GM19463 (cell line): Measurements from ENCODE around the gene PHACTR3.

ENCODE experiments used
- ATAC-seq: cut with Tn5 transposase; IDR thresholded peaks from one replicate; pipeline ENCODE4 v1.9.1; 2021; ENCODE audit warnings: mild to moderate bottlenecking, moderate library complexity; ENCODE audit not compliant: unreplicated experiment

The PHACTR3 gene

DNA sequence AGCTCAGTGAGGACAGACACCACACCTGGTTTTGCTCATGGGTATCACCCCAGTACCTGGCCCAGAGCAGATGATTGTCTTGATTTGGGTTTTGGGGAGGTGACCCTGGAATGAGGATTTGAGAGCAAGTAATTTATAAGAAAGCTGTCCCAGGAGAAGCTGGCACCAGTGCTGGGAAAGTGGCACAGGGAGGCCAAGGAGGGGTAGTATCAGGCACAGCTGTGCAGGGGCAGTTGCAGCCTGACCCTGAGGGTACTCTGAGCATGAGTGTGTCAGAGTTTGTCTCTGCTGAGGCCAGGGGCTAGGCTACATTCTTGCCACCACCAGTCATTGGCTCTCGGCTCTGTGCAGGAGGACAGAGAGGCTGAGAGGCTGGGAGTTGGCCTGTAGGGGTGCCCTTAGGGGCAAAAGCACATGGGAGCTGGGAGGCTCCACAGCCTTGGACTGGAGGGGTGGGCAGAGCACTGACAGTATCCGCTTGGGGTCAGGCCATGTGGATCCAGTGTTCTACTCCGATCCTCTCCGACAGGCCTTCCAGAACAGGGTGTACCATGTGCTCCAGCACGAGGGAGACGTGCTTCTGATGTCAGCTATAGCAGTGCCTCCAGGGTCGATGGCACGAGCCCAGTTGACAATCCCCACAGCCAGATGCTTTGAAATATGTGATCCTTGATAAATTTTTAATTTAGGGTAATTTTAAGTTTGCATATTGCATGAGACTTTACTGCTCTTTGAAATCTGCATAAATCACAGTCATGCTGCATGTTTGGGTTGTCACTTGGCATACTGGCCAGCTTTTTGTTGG is 121.3 kb downstream of the PHACTR3 start:
- no peak for ATAC-seq

- ATAC-seq: no peak
These were observed 121.9 kb downstream of the PHACTR3 start for GRCh38 chr20:59726281-59726595.

GRCh38 chr20:59728722-59729430 is 124.5 kb downstream of the PHACTR3 start:
- ATAC-seq: no peak

DNA sequence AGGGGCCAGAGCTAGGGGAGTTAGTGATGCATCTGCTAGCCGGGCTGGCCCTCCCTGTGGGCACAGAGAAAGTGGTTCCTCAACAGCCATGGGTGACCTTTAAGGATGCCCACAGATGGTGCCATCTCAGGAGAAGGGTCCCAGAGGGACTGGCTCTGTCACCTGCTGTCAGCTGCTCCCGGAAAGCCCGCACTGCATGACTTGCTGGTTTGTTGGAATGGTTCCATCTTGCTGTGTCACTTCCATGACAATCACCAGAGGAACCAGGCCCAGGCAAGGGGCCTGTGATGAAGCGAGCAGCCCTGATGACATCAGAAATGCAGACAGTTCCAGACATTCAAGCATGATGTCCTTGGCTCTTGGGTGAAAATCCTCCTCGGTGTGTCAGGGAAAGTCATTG is 125.2 kb downstream of the PHACTR3 start:
- no peak for ATAC-seq

DNA sequence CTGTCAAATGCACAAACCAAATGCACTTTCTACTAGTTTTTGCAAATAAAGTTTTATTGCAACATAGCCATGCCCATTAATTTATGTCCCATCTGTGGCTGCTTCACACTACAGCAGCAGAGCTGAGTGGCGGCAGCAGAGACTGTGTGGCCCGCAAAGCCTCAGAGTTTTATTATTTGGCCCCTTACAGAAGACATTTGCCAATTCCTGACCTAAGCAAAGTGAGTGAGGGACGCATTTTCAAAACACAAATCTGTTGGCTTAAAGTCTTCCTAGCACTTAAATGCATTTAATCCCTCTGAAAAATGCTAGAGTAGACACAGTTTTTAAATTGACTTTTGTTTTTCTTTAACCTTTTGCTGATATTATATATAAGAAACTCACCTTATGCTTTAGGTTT is 126.4 kb downstream of the PHACTR3 start:
- ATAC-seq: no peak

GRCh38 chr20:59731376-59731775 is 127.0 kb downstream of the PHACTR3 start:
- ATAC-seq: no peak

DNA sequence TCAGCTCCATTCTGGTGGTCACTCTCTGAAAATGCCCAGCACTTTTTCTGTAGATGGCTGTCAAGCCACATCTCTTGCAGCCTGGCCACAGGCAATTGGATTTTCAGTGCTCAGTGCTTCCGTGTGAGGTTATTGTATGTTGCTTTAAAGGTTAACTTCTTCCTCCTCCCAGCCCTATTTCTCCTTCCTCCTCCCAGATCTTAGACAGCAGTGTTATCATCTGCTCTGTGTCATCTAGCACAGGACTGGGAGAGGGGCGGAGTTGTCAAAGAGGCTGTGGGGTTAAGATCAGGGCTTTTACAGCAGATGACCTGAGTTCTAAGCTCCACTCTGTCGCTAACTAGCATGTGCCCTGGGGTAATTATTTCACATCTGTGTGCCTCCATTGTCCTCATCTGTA is 129.0 kb downstream of the PHACTR3 start:
- no peak for ATAC-seq

GRCh38 chr20:59735486-59735885 is 131.1 kb downstream of the PHACTR3 start:
- ATAC-seq: no peak

GRCh38 chr20:59735917-59736316 is 131.6 kb downstream of the PHACTR3 start:
- no peak for ATAC-seq

DNA sequence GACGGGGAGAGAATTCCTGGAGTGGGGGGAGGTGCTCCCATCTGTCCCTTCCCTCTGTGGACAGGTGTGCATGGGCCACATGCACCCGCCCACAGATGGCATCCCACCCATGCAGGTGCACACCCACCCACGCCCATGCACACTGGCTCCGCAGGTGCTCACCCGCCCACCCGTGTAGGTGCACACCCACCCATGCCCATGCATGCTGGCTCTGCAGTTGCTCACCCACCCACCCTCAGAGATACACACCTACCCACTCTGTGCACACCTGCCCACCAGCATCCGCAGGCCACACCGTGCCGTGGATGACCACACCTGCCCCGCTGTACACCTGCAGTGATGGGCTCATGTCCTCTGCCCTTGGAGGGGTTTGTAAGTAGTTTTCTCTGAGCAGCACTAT is 132.0 kb downstream of the PHACTR3 start:
- ATAC-seq: no peak

DNA sequence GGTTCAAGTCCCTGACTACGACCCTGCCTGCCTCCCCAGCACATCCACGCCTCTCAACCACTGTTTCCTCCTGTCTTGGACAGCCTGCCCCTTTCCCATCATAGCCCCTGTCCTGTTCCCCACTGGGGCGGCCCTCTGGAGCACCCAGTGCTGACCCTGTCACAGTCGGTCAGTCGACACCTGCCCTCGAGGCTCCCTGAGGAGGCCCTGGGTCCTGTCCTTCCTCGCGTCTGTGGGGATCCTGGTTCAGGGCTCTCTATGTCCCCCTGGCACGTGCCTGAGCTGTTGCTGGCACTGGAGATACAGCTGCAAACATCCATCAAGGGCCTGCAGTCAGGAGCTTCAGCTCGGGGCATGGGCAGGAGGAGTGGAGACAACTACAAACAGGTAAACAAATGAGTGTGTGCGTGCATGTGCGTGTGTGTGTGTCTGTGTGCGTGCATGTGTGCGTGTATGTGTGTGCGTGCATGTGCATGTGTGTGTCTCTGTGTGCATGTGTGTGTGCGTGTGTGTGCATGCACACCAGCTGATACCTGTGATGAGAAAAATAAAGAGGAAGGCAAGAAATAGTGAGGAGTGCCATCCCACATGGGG is 132.8 kb downstream of the PHACTR3 start:
- no peak for ATAC-seq

DNA sequence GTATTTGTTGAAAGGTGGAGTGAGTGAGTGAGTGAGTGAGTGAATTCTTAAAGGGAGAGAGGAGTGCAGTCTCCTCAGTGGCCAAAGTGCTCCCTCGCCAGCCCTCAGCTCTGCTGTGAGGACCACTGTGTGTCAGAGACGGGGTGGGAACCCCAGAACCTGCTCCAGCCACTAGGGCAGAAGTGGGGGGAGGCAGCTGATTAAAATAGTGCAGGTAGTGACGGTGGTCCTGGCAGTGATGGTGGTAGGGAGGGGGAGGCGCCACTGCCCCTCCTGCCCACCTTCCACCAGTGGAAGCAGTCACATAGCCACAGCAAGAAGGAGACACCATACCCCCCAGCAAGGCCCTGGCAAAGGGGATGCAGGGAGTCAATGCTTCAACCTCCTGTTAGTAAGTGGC is 133.5 kb downstream of the PHACTR3 start:
- ATAC-seq: no peak

- no peak for ATAC-seq
These were observed 134.5 kb downstream of the PHACTR3 start for GRCh38 chr20:59738851-59739250.

- ATAC-seq: no peak
These were observed 136.3 kb downstream of the PHACTR3 start for GRCh38 chr20:59740621-59741020.

- ATAC-seq: no peak
These were observed 136.7 kb downstream of the PHACTR3 start for GRCh38 chr20:59741073-59741472.

DNA sequence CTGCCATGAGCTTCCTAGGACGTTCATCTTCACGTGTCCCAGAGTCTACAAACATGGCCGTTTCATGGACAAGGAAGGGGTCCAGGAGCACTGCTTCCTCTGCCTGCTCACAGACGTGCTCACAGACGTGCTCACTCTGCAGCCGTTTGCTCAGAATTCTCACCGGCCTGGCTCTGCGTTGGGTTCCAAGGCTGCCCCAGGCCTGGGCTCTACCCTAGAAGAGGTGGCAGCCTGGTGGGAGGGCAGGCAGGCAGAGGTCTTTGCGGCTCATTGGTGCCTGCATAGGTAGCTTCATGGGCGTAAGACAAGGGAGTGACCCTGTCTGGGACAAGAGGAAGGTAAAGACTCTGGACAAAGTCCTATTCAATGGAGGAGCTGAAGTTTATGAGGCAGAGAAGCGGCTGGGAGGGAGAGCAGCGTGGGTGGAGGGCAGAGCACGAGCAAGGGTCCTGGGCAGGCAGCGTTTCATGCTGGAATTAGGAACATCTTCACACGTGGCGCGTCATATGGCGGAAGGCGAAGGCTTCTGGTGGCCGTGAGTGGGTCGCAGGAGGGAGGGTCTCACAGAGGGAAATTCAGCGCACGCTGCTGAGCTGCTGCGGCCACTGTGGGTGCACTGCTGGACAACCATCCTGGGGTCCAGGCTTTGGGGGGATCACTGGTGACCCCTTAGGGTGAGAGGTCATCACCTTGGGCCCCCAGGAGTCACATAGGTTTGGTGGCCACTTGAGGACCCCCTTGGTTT is 138.2 kb downstream of the PHACTR3 start:
- no peak for ATAC-seq

GRCh38 chr20:59743308-59743707 is 139.0 kb downstream of the PHACTR3 start:
- ATAC-seq: no peak

GRCh38 chr20:59743767-59744485 is 139.6 kb downstream of the PHACTR3 start:
- ATAC-seq: no peak

DNA sequence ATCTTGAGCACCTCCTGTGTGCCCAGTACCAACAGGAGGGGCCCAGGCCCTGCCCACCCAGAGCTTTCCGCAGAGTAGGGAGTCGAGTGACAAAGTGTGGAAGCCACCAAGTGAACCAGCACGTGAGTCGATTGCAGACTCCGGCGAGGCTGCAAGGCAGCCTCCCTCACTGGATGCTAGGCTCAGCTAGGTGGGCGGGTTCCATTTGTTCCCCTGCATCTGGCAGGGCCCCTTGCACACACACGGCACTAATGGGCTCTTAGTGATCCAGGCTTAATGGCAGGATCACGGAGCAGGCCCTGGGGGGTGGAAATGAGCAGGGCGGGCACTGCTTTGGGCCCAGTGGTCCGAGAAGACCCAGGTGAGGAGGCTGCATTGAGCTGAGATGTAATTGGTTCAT is 140.4 kb downstream of the PHACTR3 start:
- ATAC-seq: no peak

DNA sequence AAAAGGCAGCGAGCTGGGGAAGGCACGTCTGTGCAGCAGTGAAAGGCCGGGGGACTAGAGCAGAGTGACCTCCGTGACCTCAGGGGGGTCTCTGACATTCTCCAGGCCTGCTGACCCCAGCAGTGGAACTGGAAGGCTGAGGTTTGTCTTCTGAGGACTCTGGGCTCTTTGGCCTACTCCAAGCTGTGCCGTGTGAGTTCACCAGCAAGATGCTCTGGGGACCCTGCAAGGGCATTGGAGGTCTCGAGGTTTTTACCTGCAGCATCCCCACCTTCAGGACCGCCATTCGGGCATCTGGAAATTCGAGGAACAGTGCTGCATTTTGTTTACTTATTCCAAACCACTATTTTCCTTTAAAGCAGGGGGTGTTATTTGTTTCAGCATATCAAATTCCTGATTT is 140.9 kb downstream of the PHACTR3 start:
- no peak for ATAC-seq

DNA sequence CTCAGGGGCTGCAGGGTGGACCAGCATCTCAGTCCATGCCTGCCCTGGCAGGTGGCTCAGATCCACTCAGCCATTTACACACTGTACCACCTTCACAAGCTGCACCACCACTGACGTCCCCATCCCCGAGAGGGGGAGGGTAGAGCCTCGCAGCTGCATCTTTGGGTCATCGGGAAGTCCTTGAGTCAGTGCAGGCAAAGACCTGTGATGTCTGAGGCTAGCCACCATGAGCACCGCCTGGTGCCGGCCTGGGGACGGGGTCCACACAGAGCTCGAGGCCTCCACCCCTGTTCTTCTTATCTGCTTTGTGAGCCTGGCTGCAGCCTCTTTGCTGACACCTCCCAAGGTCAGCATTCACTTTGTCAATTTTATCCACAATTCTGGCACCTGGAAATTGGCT is 141.4 kb downstream of the PHACTR3 start:
- no peak for ATAC-seq
